GM12864 (cell line): ENCODE measurements around the gene ALPP.
"Not testable (repeated sequence)": the region's sequence is repeated elsewhere in the genome, so short reads cannot be mapped to it uniquely, and the experiment has no call there.

Experiments
- DNase-seq: peaks from one replicate; pipeline ENCODE4 v3.0.0-alpha.2; 2011; ENCODE audit warnings: low read depth
- H3K4me3 ChIP-seq: 2 replicates; pipeline ENCODE4 v1.5.1; 2011; ENCODE audit warnings: mild to moderate bottlenecking, low read depth, low read length, control low read depth
- TF ChIP-seq, protein P1 (sequence below): IDR thresholded peaks from 2 replicates; pipeline ENCODE4 v1.5.1; 2011; ENCODE audit warnings: low read depth, mild to moderate bottlenecking, moderate library complexity, low read length, control low read depth, inconsistent platforms; ENCODE audit errors: missing control alignments

The ALPP gene

DNA sequence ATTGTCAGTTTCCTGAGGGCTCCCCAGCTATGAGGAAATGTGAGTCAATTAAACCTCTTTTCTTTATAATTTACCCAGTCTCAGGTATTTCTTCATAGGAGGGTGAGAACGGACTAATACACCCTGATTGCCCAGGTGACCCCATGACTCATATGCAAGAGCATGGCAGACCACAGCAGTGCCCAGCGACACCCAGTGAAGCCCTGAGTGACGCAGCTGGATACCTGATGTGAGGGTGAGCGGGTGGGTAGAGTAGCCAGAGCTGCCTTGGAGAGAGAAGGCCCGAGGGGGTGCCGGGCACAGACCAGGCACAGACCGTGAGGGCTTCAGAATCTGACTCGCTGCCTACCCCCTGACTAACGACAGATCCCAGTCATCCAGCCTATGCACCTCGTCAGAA, 43.5 kb downstream of the ALPP start:
- DNase-seq, result no peak
- TF ChIP-seq, protein P1, sequence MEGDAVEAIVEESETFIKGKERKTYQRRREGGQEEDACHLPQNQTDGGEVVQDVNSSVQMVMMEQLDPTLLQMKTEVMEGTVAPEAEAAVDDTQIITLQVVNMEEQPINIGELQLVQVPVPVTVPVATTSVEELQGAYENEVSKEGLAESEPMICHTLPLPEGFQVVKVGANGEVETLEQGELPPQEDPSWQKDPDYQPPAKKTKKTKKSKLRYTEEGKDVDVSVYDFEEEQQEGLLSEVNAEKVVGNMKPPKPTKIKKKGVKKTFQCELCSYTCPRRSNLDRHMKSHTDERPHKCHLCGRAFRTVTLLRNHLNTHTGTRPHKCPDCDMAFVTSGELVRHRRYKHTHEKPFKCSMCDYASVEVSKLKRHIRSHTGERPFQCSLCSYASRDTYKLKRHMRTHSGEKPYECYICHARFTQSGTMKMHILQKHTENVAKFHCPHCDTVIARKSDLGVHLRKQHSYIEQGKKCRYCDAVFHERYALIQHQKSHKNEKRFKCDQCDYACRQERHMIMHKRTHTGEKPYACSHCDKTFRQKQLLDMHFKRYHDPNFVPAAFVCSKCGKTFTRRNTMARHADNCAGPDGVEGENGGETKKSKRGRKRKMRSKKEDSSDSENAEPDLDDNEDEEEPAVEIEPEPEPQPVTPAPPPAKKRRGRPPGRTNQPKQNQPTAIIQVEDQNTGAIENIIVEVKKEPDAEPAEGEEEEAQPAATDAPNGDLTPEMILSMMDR, result no peak
- H3K4me3 ChIP-seq, result no peak overlapping the region

GRCh38 chr2:232422996-232423395, 44.4 kb downstream of the ALPP start:
- DNase-seq, H3K4me3 ChIP-seq: not testable (repeated sequence)

- not testable (repeated sequence) for H3K4me3 ChIP-seq, DNase-seq
These were observed 44.9 kb downstream of the ALPP start for GRCh38 chr2:232423407-232423806.

DNA sequence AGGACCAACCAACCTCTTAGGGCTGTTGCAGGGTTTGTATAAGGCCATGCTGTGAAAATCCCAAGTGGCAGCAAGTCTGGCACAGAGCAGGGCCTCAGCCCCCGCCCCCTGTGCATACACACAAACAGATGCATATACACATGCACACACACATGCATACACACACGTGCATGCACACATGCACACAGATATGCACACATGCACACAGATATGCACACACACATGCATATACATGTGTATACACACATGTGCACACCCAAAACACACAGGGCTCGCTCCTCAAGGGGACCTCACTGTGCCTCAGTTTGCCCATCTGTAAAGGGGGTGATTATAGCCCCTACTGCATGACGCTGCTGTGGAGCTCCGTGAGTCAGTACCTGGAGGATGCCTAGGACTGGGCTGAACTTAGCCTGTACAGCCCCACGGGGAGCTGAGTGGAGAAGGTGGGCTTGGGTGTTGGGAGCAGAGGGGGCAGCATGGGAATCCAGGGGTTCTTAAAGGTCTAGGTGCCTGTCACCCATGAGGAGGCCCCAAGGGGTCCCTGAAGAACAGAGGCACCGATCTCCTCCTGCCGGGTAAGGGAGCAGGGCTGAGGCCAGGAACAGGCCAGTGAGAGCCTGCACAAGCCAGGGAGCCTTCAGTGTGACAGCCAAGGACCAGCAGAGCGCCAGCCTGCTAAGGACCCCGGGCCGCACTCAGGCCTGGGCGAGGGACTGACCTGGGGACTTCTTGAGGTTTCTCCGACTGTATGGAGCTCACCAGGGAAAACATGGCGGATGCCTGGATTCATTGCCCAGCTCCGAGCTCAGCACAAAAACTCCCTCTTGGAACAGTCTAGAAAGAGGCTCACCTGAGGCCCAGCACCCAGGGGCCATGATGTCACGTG, 53.4 kb downstream of the ALPP start:
- TF ChIP-seq, protein P1, result no peak
- DNase-seq, result no peak
- H3K4me3 ChIP-seq, result no peak overlapping the region
